GM18505 (cell line): ENCODE data around the gene ASPDH.

Experiments used
- ATAC-seq: cut with Tn5 transposase; IDR thresholded peaks from one replicate; pipeline ENCODE4 v1.9.1; 2021; ENCODE audit not compliant: unreplicated experiment
- POLR2A ChIP-seq: IDR thresholded peaks from 4 replicates; pipeline ENCODE4 v1.6.1; 2011; ENCODE audit warnings: borderline replicate concordance; ENCODE audit not compliant: insufficient read depth, insufficient read length; ENCODE audit errors: extremely low read depth

The ASPDH gene

GRCh38 chr19:50514346-50515167 lies 844 bp upstream of the ASPDH start:
- no peak for ATAC-seq
- no peak for TF ChIP-seq POLR2A

- no peak for ATAC-seq
- no peak for TF ChIP-seq POLR2A
Observed at GRCh38 chr19:50512999-50513745, 541 bp downstream of the ASPDH start.

- ATAC-seq: no peak
- no peak for TF ChIP-seq POLR2A
Observed at GRCh38 chr19:50512112-50512998, 1.4 kb downstream of the ASPDH start.

- peak; percentile 83 for ATAC-seq
- peak; percentile 47 for TF ChIP-seq POLR2A
Observed at GRCh38 chr19:50511069-50511822, 2.5 kb downstream of the ASPDH start, which contains the start of gene JOSD2. TSS of gene JOSD2 (minus strand) at chr19:50511191. CDS start at chr19:50510431, 760 bp downstream.

GRCh38 chr19:50510700-50511068 lies 3.0 kb downstream of the ASPDH start:
- TF ChIP-seq POLR2A: no peak
- ATAC-seq: no peak

GRCh38 chr19:50510121-50510670 lies 3.5 kb downstream of the ASPDH start:
- TF ChIP-seq POLR2A: no peak
- no peak for ATAC-seq

- no peak for ATAC-seq
- no peak for TF ChIP-seq POLR2A
Observed at GRCh38 chr19:50509366-50509765, 4.3 kb downstream of the ASPDH start.

GRCh38 chr19:50508843-50509190 lies 4.9 kb downstream of the ASPDH start:
- ATAC-seq: no peak
- no peak for TF ChIP-seq POLR2A

GRCh38 chr19:50507376-50507775 lies 6.3 kb downstream of the ASPDH start:
- no peak for ATAC-seq
- TF ChIP-seq POLR2A: no peak

- TF ChIP-seq POLR2A: no peak
- no peak for ATAC-seq
Observed at GRCh38 chr19:50506700-50507099, 7.0 kb downstream of the ASPDH start.

- no peak for TF ChIP-seq POLR2A
- ATAC-seq: no peak
Observed at GRCh38 chr19:50505856-50506611, 7.7 kb downstream of the ASPDH start.
